ENCODE results near the gene DLG2. TPM values are rescaled to one million over a fixed set of nuclear protein-coding genes. Genes with fewer than 3 reads are reported as not detected.

The DLG2 gene
- total and polyA plus RNA-seq, 2 of the 8 experiments (the other 6 are each of a cell fraction or from before 2014, with no cell fraction given): 1.7 to 14.3 TPM

GRCh38 chr11:84292006-84292405 is 1335.1 kb downstream of the DLG2 start:
- no peak overlapping the region for H3K23ac ChIP-seq (ENCODE audit: insufficient read length)
- no peak for FAIRE-seq
- H3K79me2 ChIP-seq (ENCODE audit: control insufficient read depth in 1 of 2, insufficient read depth in 2 of 2, low read length in 2 of 2): no peaks in the 10 kb centered on the region
- no peak overlapping the region for H3K56ac ChIP-seq (replicated peaks; ENCODE audit: insufficient read length, low read depth, low read length)
- peaks cover 0 to 2% (median 0%) of the 10 kb centered on the region in 4 experiments; a peak in 1 of 7 replicates for H3K4me1 ChIP-seq (replicated peaks in 1 of 4; ENCODE audit: control insufficient read depth in 3 of 4, insufficient read depth in 4 of 4, low read length in 3 of 4)
- H2BK120ac ChIP-seq (replicated peaks; ENCODE audit: low read depth, low read length): no peak overlapping the region
- H3K9me3 ChIP-seq (ENCODE audit: insufficient read depth in 2 of 2, low read depth in 1 of 2, low read length in 1 of 2): no peaks in the 10 kb centered on the region
- H3K36me3 ChIP-seq (ENCODE audit: control insufficient read depth in 2 of 4, insufficient read depth in 4 of 4, low read length in 3 of 4): no peaks in the 10 kb centered on the region
- no peak overlapping the region for H2AK5ac ChIP-seq (ENCODE audit: low read depth, low read length)
- DNase-seq (ENCODE audit: low read depth in 1 of 2, low spot score in 2 of 2): no peak
- H3K4me3 ChIP-seq (ENCODE audit: extremely low read depth in 1 of 4, insufficient read depth in 2 of 4, low read depth in 3 of 4, low read length in 4 of 4): no peak overlapping the region
- POLR2A ChIA-PET (ENCODE audit: partially characterized antibody): no interaction called here
- 92% methylated on average over 4 of the region's 4 CpGs; no CpG with 5 or more reads in 1 of the 2 experiments for WGBS, 2 experiments (ENCODE audit: extremely low coverage in 1 of 2, insufficient coverage in 1 of 2, insufficient read length in 1 of 2, insufficient replicate concordance in 2 of 2, low coverage in 1 of 2, low lambda C conversion rate in 2 of 2, missing lambda C conversion rate in 1 of 2)
- no peaks in the 10 kb centered on the region for H3K23me2 ChIP-seq (ENCODE audit: low read depth, low read length)
- no peak overlapping the region for H4K8ac ChIP-seq (ENCODE audit: extremely low read depth, insufficient read depth, low read length)
- H3K4me2 ChIP-seq (ENCODE audit: insufficient read depth in 1 of 2, low read depth in 2 of 2, low read length in 2 of 2): no peak overlapping the region
- no peaks in the 10 kb centered on the region for H3K79me1 ChIP-seq (ENCODE audit: low read depth, low read length)
- no peak overlapping the region for H4K5ac ChIP-seq (ENCODE audit: insufficient read length, low read depth, low read length)
- no peak overlapping the region for H2BK12ac ChIP-seq (ENCODE audit: low read depth, low read length)
- CTCF ChIA-PET (ENCODE audit: partially characterized antibody): interaction anchor here (0.6 to 1.6 kb wide), 9 partner anchors 21 to 464 kb away, joined by 3 to 5 read pairs (median 3); no protein-coding TSS in a partner anchor
- H2AFZ ChIP-seq (ENCODE audit: low read length): no peak overlapping the region
- TF ChIP-seq SP2 (IDR thresholded peaks at IDR 0.05; ENCODE audit: low read length): no peak
- no peak for TF ChIP-seq SP1 (IDR thresholded peaks at IDR 0.05; ENCODE audit: low read depth, low read length)
- TF ChIP-seq TCF12 (IDR thresholded peaks at IDR 0.05; ENCODE audit: low read depth, low read length): no peak
- TF ChIP-seq TAF7 (optimal IDR thresholded peaks at IDR 0.05; ENCODE audit: borderline replicate concordance, low read depth, low read length): no peak
- no peak for TF ChIP-seq HDAC2 (IDR thresholded peaks at IDR 0.05; ENCODE audit: borderline replicate concordance in 1 of 2, low read depth in 2 of 2, low read length in 2 of 2)
- TF ChIP-seq, protein P1, sequence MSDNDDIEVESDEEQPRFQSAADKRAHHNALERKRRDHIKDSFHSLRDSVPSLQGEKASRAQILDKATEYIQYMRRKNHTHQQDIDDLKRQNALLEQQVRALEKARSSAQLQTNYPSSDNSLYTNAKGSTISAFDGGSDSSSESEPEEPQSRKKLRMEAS (IDR thresholded peaks at IDR 0.05): no peak
- no peak for TF ChIP-seq NRF1 (IDR thresholded peaks at IDR 0.05; ENCODE audit: low read depth, low read length)
- no peak for TF ChIP-seq SAP30 (IDR thresholded peaks at IDR 0.05; ENCODE audit: insufficient read depth, insufficient replicate concordance, low read length)
- TF ChIP-seq RXRA (IDR thresholded peaks at IDR 0.05; ENCODE audit: insufficient read depth, low read depth, low read length): no peak
- TF ChIP-seq CHD2 (IDR thresholded peaks at IDR 0.05; ENCODE audit: low read length): no peak
- TF ChIP-seq RAD21 (IDR thresholded peaks at IDR 0.05 in 1 of 2, conservative IDR thresholded peaks at IDR 0.05 in 1 of 2; ENCODE audit: low read depth in 2 of 2, low read length in 2 of 2): no peak
- no peak for TF ChIP-seq NANOG (IDR thresholded peaks at IDR 0.05; ENCODE audit: insufficient read depth, low read depth, low read length, poor library complexity, severe bottlenecking)
- TF ChIP-seq SIRT6 (IDR thresholded peaks at IDR 0.05; ENCODE audit: low read length): no peak
- H3K4ac ChIP-seq (replicated peaks; ENCODE audit: insufficient read length, low read depth, low read length): no peak overlapping the region
- no peak overlapping the region for H2BK15ac ChIP-seq (ENCODE audit: low read length)
- H3K18ac ChIP-seq (ENCODE audit: extremely low read depth, low read length): no peak overlapping the region
- no peak overlapping the region for H2BK5ac ChIP-seq (ENCODE audit: low read depth, low read length)
- H4K20me1 ChIP-seq (replicated peaks in 1 of 2; ENCODE audit: control insufficient read depth in 1 of 2, insufficient read depth in 2 of 2, low read length in 2 of 2): no peaks in the 10 kb centered on the region
- no peak overlapping the region for H4K91ac ChIP-seq (replicated peaks; ENCODE audit: insufficient read length, low read length)
- no peak overlapping the region for H3K14ac ChIP-seq (ENCODE audit: insufficient read length)
- H3K27me3 ChIP-seq (replicated peaks in 1 of 4; ENCODE audit: control insufficient read depth in 3 of 4, extremely low read depth in 1 of 4, insufficient read depth in 3 of 4, low read length in 3 of 4): no peaks in the 10 kb centered on the region
- H3K27ac ChIP-seq (ENCODE audit: low read depth, low read length): no peak overlapping the region
- H2BK20ac ChIP-seq (ENCODE audit: low read length): no peak overlapping the region
- H3K9ac ChIP-seq (replicated peaks in 1 of 4; ENCODE audit: extremely low read depth in 1 of 4, low read depth in 3 of 4, low read length in 3 of 4): no peak overlapping the region
